ENCODE data around the gene ATAT1.

Gene ATAT1

DNA sequence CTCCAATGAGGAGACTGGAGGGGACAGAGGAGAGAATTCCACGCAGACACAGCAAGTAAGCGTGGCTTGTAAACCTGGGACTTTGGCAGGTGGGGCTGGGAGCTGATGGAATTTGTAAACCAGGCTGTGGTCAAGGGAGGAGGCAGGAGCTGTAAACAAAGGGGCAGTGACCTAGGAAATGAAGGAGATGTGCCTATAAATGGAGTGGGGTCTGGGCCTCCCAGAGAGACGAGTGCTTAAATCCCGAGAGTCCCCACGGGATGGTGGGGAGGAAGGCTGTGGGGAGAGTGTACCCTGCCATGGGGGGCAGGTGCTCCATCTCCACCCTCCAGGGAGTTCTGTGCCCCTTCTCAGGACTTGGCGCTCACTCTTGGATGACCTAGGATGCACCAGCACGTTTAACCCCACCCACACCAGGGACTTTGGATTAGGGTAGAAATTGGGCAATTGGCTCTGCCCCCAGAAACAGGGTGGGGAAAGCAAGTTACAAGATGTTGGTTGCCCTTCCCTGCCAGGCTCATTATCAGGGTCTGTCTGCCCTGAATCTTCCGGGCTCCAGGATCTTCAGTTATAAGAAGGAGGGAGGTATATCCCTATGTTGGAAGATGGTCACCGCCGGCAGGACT lies 50.1 kb downstream of the ATAT1 start:
- no peak for DNase-seq (ENCODE audit: extremely low read depth, low read depth)
- TF ChIP-seq, protein P1, sequence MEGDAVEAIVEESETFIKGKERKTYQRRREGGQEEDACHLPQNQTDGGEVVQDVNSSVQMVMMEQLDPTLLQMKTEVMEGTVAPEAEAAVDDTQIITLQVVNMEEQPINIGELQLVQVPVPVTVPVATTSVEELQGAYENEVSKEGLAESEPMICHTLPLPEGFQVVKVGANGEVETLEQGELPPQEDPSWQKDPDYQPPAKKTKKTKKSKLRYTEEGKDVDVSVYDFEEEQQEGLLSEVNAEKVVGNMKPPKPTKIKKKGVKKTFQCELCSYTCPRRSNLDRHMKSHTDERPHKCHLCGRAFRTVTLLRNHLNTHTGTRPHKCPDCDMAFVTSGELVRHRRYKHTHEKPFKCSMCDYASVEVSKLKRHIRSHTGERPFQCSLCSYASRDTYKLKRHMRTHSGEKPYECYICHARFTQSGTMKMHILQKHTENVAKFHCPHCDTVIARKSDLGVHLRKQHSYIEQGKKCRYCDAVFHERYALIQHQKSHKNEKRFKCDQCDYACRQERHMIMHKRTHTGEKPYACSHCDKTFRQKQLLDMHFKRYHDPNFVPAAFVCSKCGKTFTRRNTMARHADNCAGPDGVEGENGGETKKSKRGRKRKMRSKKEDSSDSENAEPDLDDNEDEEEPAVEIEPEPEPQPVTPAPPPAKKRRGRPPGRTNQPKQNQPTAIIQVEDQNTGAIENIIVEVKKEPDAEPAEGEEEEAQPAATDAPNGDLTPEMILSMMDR (IDR thresholded peaks at IDR 0.05; ENCODE audit: low read depth, low read length), result no peak

DNA sequence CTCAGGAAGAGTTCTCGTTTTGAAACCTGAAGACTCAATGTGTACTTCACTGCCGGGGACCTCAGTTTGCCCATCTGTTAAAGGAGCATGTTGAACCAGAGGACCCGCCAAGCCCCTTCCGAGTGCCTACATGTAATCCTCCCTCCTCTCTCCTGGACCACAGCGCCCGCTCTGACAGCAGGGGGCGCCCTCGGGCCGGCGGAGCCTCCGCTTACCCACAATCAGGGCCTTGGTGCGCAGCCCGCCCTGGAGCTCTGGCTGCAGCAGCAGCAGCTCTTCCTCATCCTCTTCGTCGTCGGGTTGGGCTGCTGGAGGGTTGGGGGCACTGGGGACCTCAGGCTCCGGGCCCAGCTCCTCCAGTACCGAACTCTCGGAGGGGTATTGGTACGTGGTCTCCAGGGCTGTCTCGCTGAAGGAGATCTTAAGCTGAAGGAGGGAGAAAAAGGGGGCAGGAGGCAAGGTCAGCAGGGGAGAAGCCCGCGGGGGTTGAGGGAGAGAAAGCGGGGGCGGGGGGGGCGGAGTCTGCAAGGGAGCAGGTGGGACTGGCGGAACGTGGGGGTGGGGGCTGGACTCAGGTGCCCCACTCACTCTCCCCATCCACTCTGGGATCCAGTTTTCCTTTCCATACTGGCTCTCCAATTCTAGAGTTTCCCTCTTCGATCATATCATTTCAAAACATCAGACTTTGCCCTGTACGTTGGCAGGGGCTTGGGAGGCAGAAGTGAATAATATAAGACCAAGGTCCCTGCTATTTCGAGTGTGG lies 52.5 kb downstream of the ATAT1 start:
- TF ChIP-seq, protein P1 (IDR thresholded peaks at IDR 0.05; ENCODE audit: low read depth, low read length), result peak; percentile 96
- DNase-seq (ENCODE audit: extremely low read depth, low read depth), result no peak

DNA sequence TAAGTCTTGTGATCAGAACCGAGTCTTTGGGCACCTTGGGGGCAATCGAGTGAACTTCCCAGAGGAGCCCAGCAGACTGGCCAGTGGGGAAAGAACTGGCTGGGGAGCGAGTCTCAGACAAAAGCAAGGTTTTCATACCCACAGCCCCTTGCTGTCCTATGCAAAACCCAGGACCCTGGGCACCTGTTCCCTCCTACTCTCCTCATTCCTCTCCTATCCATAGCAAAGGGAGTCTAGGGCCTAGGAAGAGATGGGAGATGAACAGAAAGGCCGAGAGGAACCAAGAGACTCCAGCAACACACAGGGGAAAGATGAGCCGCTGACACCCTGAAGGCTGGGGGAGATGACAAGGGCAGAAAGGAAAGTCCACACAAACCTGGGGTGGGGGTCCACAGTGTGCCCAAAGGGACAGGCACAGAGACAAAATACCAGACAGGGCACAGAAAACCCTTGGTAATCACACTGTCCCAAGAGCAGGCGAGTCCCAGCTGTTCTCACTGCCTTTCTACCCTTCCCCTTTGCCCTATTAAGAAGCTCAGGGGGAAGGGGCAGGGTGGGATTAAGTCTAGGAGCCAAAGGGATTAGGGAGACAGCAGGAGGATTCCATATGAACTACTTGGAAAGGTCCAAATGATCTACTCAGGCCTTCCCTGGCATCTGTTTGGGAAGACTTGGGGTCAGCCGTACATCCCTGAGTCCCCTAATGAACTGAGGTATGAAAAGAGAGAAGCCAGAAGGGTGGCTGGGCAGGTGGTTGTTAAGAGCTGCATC lies 53.3 kb downstream of the ATAT1 start:
- no peak for DNase-seq (ENCODE audit: extremely low read depth, low read depth)
- TF ChIP-seq, protein P1 (IDR thresholded peaks at IDR 0.05; ENCODE audit: low read depth, low read length), result no peak

DNA sequence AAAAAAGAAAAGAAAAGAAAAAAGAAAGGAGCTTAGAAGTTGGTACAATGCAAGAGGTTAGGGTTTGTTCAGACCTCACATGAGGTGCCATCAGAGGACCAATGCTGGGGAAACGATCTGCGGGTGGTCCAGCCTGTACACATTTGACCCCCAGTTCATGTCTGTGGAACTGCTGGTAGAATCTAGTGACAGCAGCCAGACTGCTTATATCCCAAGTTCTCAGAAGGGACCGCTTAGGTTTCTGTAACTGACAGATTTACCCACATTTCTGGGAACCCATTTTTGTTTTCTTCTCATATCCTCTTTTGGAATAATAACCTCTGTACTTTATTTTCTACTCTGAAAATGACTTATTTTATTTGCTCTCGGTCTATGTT lies 55.1 kb downstream of the ATAT1 start:
- DNase-seq (ENCODE audit: extremely low read depth, low read depth), result no peak
- TF ChIP-seq, protein P1 (IDR thresholded peaks at IDR 0.05; ENCODE audit: low read depth, low read length), result no peak

DNA sequence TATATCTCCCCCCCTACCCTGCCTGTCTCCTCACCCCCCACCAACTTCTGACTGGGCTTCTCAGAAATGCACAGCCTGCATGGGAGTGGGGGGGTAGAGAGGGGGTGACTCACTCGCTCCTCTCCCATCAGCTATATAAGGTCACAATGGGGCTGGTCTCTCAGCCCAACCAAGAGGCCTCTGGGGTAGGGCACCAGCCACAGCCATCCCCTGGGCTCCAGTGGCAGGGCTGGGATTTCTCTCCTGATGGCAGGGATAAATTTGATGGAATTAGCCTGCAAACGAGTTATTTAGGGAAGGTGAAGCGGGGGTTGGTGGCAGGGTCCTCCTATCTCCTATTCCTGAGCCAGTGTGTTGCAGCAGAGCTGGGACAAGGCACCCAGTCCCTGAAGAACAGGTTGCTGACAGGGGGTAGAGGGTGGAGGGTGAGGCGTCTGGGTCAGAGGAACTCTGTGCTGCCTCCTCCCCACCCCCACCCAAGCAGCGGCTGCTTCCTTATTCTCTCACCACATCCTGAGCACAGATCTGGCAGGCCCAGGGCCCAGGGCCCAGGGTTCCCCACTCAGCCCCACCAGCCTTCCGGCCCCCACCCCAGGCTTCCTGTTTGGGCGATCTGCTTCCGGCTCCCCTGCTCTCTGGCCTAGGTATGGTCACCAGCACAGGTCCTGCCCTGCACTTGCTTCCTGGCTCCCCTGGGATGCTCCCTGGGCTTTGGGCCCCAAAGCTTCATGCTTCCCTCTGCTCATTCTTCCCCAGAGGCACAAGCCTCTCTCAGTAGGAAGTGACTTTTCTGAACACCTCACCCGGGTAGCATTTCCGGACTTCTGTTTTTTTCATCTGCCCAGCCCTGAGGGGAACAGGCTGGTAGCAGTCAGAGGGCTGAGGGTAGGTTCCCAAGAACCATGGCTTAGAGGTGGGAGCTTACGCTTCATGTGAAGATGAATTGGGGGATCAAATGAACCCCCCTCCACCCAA lies 55.8 kb downstream of the ATAT1 start:
- DNase-seq (ENCODE audit: extremely low read depth, low read depth), result no peak
- TF ChIP-seq, protein P1 (IDR thresholded peaks at IDR 0.05; ENCODE audit: low read depth, low read length), result no peak

DNA sequence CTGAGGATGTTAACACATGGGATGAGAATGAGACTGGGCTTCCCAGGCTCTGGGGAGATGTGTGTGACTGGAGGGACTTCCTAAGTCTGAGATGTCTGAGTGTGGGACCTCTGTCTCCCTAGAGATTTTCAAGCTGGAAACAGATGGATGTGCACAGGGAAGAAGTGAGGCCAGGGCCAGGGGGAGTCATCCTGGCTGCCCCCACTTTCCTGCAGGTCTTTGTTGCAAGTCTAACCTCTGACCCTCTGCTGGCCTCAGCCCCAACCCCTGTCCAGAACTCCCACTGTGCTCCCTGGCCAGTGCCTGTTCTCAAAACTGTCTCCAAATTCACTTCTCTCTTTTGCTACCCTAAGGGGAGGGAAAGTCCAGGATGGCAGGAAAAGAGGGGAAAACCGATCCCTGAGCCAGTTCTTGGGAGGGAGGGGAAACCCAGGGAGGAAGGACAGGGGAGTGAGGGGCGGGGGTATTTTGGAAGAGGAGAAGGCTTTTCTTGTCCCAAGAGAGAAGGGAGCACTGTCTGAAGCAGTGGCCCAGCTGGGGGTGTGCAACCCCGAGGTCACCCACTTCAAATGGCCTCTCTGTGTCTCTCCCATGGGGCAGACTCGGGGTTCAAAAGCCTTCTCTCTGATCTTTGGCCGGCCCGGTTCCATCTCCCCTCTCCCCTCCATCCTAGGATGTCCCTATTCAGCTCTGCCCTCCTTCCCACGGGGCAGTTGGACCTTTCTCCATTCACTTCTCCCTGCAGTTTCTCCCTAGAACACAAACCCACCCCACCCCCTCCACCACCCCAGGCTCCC lies 56.7 kb downstream of the ATAT1 start:
- DNase-seq (ENCODE audit: extremely low read depth, low read depth), result no peak
- TF ChIP-seq, protein P1 (IDR thresholded peaks at IDR 0.05; ENCODE audit: low read depth, low read length), result no peak
